GM23338 (cell line): Measurements from ENCODE around the gene LRRC4. TPM values are rescaled to one million over a fixed set of nuclear protein-coding genes. Genes with fewer than 3 reads are reported as not detected.

Experiments
- ATAC-seq: fragments of 200-7000 bp; cut with Tn5 transposase; 3 replicates; pipeline ENCODE4 v1.9.1; 2020
- DNase-seq: peaks from one replicate; pipeline ENCODE4 v3.0.0-alpha.2; 2015; ENCODE audit warnings: low spot score
- H2AFZ ChIP-seq: fragments of 200-600 bp; sonication (generic); 2 replicates; pipeline ENCODE4 v1.8.0; 2016; ENCODE audit warnings: antibody characterized with exemption, mild to moderate bottlenecking, moderate library complexity
- H3F3A ChIP-seq: fragments of 200-600 bp; sonication (generic); replicated peaks from 2 replicates; pipeline ENCODE4 v1.8.0; 2017; ENCODE audit warnings: antibody characterized with exemption, mixed run types, low read depth
- H3K27ac ChIP-seq: fragments of 200-600 bp; sonication (generic); 2 replicates; pipeline ENCODE4 v1.6.1; 2016; ENCODE audit warnings: low read depth
- H3K27me3 ChIP-seq: fragments of 200-600 bp; sonication (generic); 2 replicates; pipeline ENCODE4 v1.8.0; 2016; ENCODE audit warnings: mild to moderate bottlenecking, mixed run types, moderate library complexity; ENCODE audit not compliant: insufficient read depth
- H3K36me3 ChIP-seq: fragments of 200-600 bp; sonication (generic); 2 replicates; pipeline ENCODE4 v1.8.0; 2016; ENCODE audit warnings: mild to moderate bottlenecking; ENCODE audit not compliant: insufficient read depth
- H3K4me1 ChIP-seq: fragments of 200-600 bp; sonication (generic); 2 replicates; pipeline ENCODE4 v1.8.0; 2016; ENCODE audit warnings: mild to moderate bottlenecking, moderate library complexity; ENCODE audit not compliant: insufficient read depth
- H3K4me2 ChIP-seq: fragments of 200-600 bp; sonication (generic); 2 replicates; pipeline ENCODE4 v1.7.1; 2017; ENCODE audit warnings: mixed run types
- H3K4me3 ChIP-seq: fragments of 200-600 bp; sonication (generic); 2 replicates; pipeline ENCODE4 v1.6.1; 2016; ENCODE audit warnings: mixed run types
- H3K79me2 ChIP-seq: fragments of 200-600 bp; sonication (generic); replicated peaks from 2 replicates; pipeline ENCODE4 v1.8.0; 2017; ENCODE audit warnings: mild to moderate bottlenecking; ENCODE audit not compliant: insufficient read depth
- H3K9me2 ChIP-seq: fragments of 200-600 bp; sonication (generic); 2 replicates; pipeline ENCODE4 v1.8.0; 2017; ENCODE audit not compliant: insufficient read depth
- H4K20me1 ChIP-seq: fragments of 200-600 bp; sonication (generic); replicated peaks from 2 replicates; pipeline ENCODE4 v1.8.0; 2017; ENCODE audit warnings: mild to moderate bottlenecking; ENCODE audit not compliant: insufficient read depth
- H3K27ac Mint-ChIP-seq: 2 replicates; pipeline ENCODE4 v1.8.0; 2020; ENCODE audit warnings: inconsistent platforms, mild to moderate bottlenecking, moderate library complexity, mixed read lengths
- H3K27me3 Mint-ChIP-seq: 3 replicates; pipeline ENCODE4 v1.8.0; 2022; ENCODE audit warnings: low read depth, mild to moderate bottlenecking, moderate library complexity, mixed read lengths, inconsistent platforms; ENCODE audit not compliant: insufficient read depth, poor library complexity
- H3K36me3 Mint-ChIP-seq: 3 replicates; pipeline ENCODE4 v1.8.0; 2021; ENCODE audit warnings: low read depth, mild to moderate bottlenecking, inconsistent platforms, moderate library complexity, mixed read lengths
- H3K4me1 Mint-ChIP-seq: 3 replicates; pipeline ENCODE4 v1.8.0; 2020; ENCODE audit warnings: mild to moderate bottlenecking, inconsistent platforms, mixed read lengths
- H3K4me3 Mint-ChIP-seq: 3 replicates; pipeline ENCODE4 v1.8.0; 2021; ENCODE audit warnings: moderate library complexity, mild to moderate bottlenecking, inconsistent platforms, mixed read lengths
- H3K9me3 Mint-ChIP-seq: 3 replicates; pipeline ENCODE4 v1.8.0; 2020; ENCODE audit warnings: moderate library complexity, mild to moderate bottlenecking, inconsistent platforms, mixed read lengths
- EZH2phosphoT487 ChIP-seq: fragments of 200-600 bp; sonication (generic); IDR thresholded peaks from one replicate; pipeline ENCODE4 v1.8.1; 2018; ENCODE audit warnings: antibody characterized with exemption; ENCODE audit not compliant: unreplicated experiment
- JUNB ChIP-seq: IDR thresholded peaks from one replicate; pipeline ENCODE4 v1.6.1; 2016; ENCODE audit warnings: antibody characterized with exemption; ENCODE audit not compliant: unreplicated experiment
- NANOG ChIP-seq: IDR thresholded peaks from 2 replicates; pipeline ENCODE4 v1.6.1; 2016; ENCODE audit warnings: antibody characterized with exemption, borderline replicate concordance
- POLR2AphosphoS5 ChIP-seq: IDR thresholded peaks from 2 replicates; pipeline ENCODE4 v1.6.1; 2016; ENCODE audit warnings: antibody characterized with exemption, low read depth
- STAT1 ChIP-seq: IDR thresholded peaks from one replicate; pipeline ENCODE4 v1.6.1; 2016; ENCODE audit warnings: antibody characterized with exemption; ENCODE audit not compliant: unreplicated experiment
- ZNF114 ChIP-seq: fragments of 250-450 bp; sonication (Bioruptor Pico); IDR thresholded peaks from 2 replicates; pipeline ENCODE4 v1.5.0; 2020; ENCODE audit warnings: mild to moderate bottlenecking, moderate library complexity
- polyA plus RNA-seq: library from polyadenylated mRNA; unstranded; fragments of >200 nt; fragmentation: Nextera tagmentation; extraction: Ambion mirVana; gene quantifications from 2 replicates; pipeline ENCODE4 v1.2.1, GENCODE V29; 2016
- total RNA-seq: library from RNA; depleted of rRNA; stranded (reverse); fragments of >200 nt; shearing (Covaris generic); gene quantifications from 2 replicates; pipeline ENCODE4 v1.2.3, GENCODE V29; 2014
- TF ChIP-seq, protein P1 (sequence below): fragments of 250-450 bp; sonication (Bioruptor Pico); IDR thresholded peaks from 2 replicates; pipeline ENCODE4 v1.5.0; 2020; ENCODE audit warnings: mild to moderate bottlenecking, moderate library complexity
- TF ChIP-seq, protein P2 (sequence below): IDR thresholded peaks from 2 replicates; pipeline ENCODE4 v1.6.1; 2016; ENCODE audit warnings: antibody characterized with exemption
- TF ChIP-seq, protein P3 (sequence below): IDR thresholded peaks from one replicate; pipeline ENCODE4 v1.6.1; 2018; ENCODE audit warnings: antibody characterized with exemption; ENCODE audit not compliant: unreplicated experiment

Gene LRRC4
- total and polyA plus RNA-seq, 2 experiments from 2014 or later: 1.9 to 5.2 TPM

DNA sequence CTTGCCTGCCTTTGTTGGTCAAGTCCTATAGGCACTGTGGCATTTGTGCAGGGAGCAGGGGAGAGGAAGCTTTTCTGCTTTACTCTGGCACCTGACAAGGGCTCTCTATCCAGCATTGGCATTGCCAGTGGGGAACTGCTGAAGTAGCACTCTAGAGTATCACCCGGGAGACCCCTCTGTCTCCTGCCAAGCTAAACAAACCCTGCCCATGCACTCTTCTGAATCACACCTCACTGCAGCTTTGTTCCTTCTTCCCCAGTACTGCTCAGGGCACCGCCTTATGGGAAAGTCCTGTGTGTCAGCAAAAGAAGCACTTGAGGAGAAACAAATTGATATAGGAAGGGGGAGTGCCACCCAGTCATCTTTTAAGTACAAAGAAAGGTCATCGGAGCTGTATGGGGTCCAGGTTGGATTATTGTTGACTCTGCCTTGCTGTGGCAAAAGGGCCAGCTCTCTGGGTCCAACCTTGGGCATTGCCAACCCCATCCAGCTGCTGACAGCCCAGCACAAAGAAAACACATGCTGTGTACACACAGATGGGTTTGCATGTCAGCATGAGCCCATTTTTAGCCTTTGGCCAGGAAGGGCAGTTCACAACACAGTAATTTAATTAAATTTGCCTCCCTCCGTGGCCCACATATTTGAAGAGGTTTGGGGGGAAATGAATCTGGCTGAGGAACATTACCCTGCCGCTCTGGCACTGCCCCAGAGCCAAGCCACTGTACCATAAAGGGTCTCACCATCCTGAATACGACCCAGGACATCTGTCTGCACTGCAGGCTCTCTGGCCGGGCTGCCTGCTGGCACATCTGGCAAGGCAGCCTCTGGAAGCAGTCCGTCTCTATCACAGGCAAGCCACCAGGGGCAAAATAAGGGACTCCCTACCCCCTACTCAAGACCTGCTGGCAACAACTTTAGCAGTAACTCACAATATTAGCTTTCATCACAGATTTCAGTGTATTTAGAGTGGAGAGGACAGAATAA lies 13.1 kb downstream of the LRRC4 start:
- Histone ChIP-seq H3K27me3 (no peaks in the 10 kb centered on the region), H3F3A (no peaks in the 10 kb centered on the region; the same call in 1 of the 2 replicates), H3K27ac (peak overlapping the region; percentile 26; the same call in 1 of the 2 replicates), H3K4me2 (0 out of 2 replicates have a peak overlapping the region, but pooled peaks have one; percentile 57), H3K79me2 (peaks cover 20% of the 10 kb centered on the region; the same call in 1 of the 2 replicates), H3K9me2 (no peaks in the 10 kb centered on the region), H3K36me3 (no peaks in the 10 kb centered on the region), H3K4me3 (no peak overlapping the region), H4K20me1 (peaks cover 31% of the 10 kb centered on the region), H2AFZ (no peak overlapping the region), H3K4me1 (peaks cover 50% of the 10 kb centered on the region)
- no peak; the same call in 2 of the 3 replicates for ATAC-seq
- peaks cover 5% of the 10 kb centered on the region for H3K36me3 Mint-ChIP-seq
- no peaks in the 10 kb centered on the region for H3K9me3 Mint-ChIP-seq
- DNase-seq: no peak
- H3K4me1 Mint-ChIP-seq: peaks cover 73% of the 10 kb centered on the region
- no peak overlapping the region for H3K27ac Mint-ChIP-seq
- no peak overlapping the region for H3K4me3 Mint-ChIP-seq
- no peak for TF ChIP-seq POLR2AphosphoS5
- TF ChIP-seq EZH2phosphoT487: no peak
- no peak for TF ChIP-seq ZNF114 (CRISPR knock-in tag)
- TF ChIP-seq STAT1: no peak
- TF ChIP-seq NANOG: no peak
- TF ChIP-seq, protein P1, sequence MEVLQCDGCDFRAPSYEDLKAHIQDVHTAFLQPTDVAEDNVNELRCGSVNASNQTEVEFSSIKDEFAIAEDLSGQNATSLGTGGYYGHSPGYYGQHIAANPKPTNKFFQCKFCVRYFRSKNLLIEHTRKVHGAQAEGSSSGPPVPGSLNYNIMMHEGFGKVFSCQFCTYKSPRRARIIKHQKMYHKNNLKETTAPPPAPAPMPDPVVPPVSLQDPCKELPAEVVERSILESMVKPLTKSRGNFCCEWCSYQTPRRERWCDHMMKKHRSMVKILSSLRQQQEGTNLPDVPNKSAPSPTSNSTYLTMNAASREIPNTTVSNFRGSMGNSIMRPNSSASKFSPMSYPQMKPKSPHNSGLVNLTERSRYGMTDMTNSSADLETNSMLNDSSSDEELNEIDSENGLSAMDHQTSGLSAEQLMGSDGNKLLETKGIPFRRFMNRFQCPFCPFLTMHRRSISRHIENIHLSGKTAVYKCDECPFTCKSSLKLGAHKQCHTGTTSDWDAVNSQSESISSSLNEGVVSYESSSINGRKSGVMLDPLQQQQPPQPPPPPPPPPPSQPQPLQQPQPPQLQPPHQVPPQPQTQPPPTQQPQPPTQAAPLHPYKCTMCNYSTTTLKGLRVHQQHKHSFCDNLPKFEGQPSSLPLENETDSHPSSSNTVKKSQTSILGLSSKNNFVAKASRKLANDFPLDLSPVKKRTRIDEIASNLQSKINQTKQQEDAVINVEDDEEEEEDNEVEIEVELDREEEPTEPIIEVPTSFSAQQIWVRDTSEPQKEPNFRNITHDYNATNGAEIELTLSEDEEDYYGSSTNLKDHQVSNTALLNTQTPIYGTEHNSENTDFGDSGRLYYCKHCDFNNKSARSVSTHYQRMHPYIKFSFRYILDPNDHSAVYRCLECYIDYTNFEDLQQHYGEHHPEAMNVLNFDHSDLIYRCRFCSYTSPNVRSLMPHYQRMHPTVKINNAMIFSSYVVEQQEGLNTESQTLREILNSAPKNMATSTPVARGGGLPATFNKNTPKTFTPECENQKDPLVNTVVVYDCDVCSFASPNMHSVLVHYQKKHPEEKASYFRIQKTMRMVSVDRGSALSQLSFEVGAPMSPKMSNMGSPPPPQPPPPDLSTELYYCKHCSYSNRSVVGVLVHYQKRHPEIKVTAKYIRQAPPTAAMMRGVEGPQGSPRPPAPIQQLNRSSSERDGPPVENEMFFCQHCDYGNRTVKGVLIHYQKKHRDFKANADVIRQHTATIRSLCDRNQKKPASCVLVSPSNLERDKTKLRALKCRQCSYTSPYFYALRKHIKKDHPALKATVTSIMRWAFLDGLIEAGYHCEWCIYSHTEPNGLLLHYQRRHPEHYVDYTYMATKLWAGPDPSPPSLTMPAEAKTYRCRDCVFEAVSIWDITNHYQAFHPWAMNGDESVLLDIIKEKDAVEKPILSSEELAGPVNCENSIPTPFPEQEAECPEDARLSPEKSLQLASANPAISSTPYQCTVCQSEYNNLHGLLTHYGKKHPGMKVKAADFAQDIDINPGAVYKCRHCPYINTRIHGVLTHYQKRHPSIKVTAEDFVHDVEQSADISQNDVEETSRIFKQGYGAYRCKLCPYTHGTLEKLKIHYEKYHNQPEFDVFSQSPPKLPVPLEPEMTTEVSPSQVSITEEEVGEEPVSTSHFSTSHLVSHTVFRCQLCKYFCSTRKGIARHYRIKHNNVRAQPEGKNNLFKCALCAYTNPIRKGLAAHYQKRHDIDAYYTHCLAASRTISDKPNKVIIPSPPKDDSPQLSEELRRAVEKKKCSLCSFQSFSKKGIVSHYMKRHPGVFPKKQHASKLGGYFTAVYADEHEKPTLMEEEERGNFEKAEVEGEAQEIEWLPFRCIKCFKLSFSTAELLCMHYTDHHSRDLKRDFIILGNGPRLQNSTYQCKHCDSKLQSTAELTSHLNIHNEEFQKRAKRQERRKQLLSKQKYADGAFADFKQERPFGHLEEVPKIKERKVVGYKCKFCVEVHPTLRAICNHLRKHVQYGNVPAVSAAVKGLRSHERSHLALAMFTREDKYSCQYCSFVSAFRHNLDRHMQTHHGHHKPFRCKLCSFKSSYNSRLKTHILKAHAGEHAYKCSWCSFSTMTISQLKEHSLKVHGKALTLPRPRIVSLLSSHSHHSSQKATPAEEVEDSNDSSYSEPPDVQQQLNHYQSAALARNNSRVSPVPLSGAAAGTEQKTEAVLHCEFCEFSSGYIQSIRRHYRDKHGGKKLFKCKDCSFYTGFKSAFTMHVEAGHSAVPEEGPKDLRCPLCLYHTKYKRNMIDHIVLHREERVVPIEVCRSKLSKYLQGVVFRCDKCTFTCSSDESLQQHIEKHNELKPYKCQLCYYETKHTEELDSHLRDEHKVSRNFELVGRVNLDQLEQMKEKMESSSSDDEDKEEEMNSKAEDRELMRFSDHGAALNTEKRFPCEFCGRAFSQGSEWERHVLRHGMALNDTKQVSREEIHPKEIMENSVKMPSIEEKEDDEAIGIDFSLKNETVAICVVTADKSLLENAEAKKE: no peak
- TF ChIP-seq, protein P2, sequence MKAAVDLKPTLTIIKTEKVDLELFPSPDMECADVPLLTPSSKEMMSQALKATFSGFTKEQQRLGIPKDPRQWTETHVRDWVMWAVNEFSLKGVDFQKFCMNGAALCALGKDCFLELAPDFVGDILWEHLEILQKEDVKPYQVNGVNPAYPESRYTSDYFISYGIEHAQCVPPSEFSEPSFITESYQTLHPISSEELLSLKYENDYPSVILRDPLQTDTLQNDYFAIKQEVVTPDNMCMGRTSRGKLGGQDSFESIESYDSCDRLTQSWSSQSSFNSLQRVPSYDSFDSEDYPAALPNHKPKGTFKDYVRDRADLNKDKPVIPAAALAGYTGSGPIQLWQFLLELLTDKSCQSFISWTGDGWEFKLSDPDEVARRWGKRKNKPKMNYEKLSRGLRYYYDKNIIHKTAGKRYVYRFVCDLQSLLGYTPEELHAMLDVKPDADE: no peak
- TF ChIP-seq, protein P3, sequence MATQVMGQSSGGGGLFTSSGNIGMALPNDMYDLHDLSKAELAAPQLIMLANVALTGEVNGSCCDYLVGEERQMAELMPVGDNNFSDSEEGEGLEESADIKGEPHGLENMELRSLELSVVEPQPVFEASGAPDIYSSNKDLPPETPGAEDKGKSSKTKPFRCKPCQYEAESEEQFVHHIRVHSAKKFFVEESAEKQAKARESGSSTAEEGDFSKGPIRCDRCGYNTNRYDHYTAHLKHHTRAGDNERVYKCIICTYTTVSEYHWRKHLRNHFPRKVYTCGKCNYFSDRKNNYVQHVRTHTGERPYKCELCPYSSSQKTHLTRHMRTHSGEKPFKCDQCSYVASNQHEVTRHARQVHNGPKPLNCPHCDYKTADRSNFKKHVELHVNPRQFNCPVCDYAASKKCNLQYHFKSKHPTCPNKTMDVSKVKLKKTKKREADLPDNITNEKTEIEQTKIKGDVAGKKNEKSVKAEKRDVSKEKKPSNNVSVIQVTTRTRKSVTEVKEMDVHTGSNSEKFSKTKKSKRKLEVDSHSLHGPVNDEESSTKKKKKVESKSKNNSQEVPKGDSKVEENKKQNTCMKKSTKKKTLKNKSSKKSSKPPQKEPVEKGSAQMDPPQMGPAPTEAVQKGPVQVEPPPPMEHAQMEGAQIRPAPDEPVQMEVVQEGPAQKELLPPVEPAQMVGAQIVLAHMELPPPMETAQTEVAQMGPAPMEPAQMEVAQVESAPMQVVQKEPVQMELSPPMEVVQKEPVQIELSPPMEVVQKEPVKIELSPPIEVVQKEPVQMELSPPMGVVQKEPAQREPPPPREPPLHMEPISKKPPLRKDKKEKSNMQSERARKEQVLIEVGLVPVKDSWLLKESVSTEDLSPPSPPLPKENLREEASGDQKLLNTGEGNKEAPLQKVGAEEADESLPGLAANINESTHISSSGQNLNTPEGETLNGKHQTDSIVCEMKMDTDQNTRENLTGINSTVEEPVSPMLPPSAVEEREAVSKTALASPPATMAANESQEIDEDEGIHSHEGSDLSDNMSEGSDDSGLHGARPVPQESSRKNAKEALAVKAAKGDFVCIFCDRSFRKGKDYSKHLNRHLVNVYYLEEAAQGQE: no peak
- TF ChIP-seq JUNB: no peak
- peaks cover 6% of the 10 kb centered on the region for H3K27me3 Mint-ChIP-seq
